Breast epithelium (tissue), 4 donors: ENCODE measurements around the gene RBP3. TPM values are rescaled to one million over a fixed set of nuclear protein-coding genes. Genes with fewer than 3 reads are reported as not detected.
A peak's percentile ranks its signal among the peaks of the same experiment; 100 is the strongest.
"Not testable (repeated sequence)": the region's sequence is repeated elsewhere in the genome, so short reads cannot be mapped to it uniquely, and the experiment has no call there.

Source experiments
- DNase-seq, 2 donors: peaks; one replicate each; pipeline ENCODE4 v3.0.0-alpha.2; 2019; ENCODE audit warnings: low spot score in 2 of 2
- H3K27ac ChIP-seq, 2 donors: fragments of 200-600 bp; sonication (generic) in 1 of 2; one replicate each; pipeline ENCODE4 v1.5.1; 2016 to 2019; ENCODE audit warnings: mild to moderate bottlenecking in 1 of 2
- H3K27me3 ChIP-seq, 2 donors: fragments of 200-600 bp; sonication (generic) in 1 of 2; one replicate each; pipeline versions ENCODE4 v1.5.1 to v1.6.0; 2017 to 2019; ENCODE audit warnings: control low read depth in 1 of 2, mild to moderate bottlenecking in 1 of 2
- H3K36me3 ChIP-seq: fragments of 200-600 bp; one replicate; pipeline ENCODE4 v1.5.1; 2019
- H3K4me1 ChIP-seq, 2 donors: fragments of 200-600 bp; sonication (generic); one replicate each; pipeline ENCODE4 v1.5.1; 2016 to 2019; ENCODE audit warnings: control low read depth in 1 of 2
- H3K4me3 ChIP-seq, 3 donors: fragments of 200-600 bp; sonication (generic); 1 replicate in 2 of 3; 2 replicates in 1 of 3; pipeline ENCODE4 v1.5.1; 2016 to 2019; ENCODE audit warnings: mild to moderate bottlenecking in 3 of 3, moderate library complexity in 2 of 3
- H3K9me3 ChIP-seq, 2 donors: fragments of 200-600 bp; sonication (generic) in 1 of 2; one replicate each; pipeline ENCODE4 v1.5.1; 2016 to 2019; ENCODE audit warnings: control low read depth in 1 of 2
- CTCF ChIP-seq, 3 donors: fragments of 450-650 bp; IDR thresholded peaks; one replicate each; pipeline ENCODE4 v1.5.1; 2016 to 2017; ENCODE audit warnings: antibody characterized with exemption in 3 of 3, mild to moderate bottlenecking in 3 of 3, moderate library complexity in 3 of 3
- POLR2A ChIP-seq: fragments of 450-650 bp; IDR thresholded peaks from one replicate; pipeline ENCODE4 v1.6.1; 2016; ENCODE audit warnings: antibody characterized with exemption, mild to moderate bottlenecking, moderate library complexity
- POLR2AphosphoS5 ChIP-seq, 3 donors: sonication (generic); formaldehyde crosslinking; IDR thresholded peaks; one replicate each; pipeline ENCODE4 v1.6.1; 2017; ENCODE audit warnings: antibody characterized with exemption in 3 of 3
- intact Hi-C: fragments of 100-400 bp; cut with DNase I; formaldehyde crosslinking; loops from one replicate; pipeline ENCODE4 v1.15.1; 2023; ENCODE audit warnings: low total_unique reads
- total RNA-seq, 3 donors: library from RNA; depleted of rRNA; stranded (reverse); fragments of >200 nt; gene quantifications; one replicate each; pipeline ENCODE4 v1.1.0, GENCODE V29; 2016

RBP3 gene
- total RNA-seq, 3 donors from 2014 or later: not detected

GRCh38 chr10:47383261-47384147, 35.3 kb downstream of the RBP3 start:
- TF ChIP-seq POLR2AphosphoS5 (IDR thresholded peaks at IDR 0.05) (no peak), CTCF (IDR thresholded peaks at IDR 0.05) (no peak), POLR2A (no peak)
- H3K4me1 ChIP-seq: no peaks in the 10 kb centered on the region
- peak overlapping the region; percentile 66 to 87 (median 85) for H3K4me3 ChIP-seq
- DNase-seq: no peak
- no peaks in the 10 kb centered on the region for H3K9me3 ChIP-seq
- H3K36me3 ChIP-seq: no peaks in the 10 kb centered on the region
- peak overlapping the region; percentile 73 to 81 for H3K27ac ChIP-seq
- no peaks in the 10 kb centered on the region for H3K27me3 ChIP-seq
- intact Hi-C loops: no loop called here

GRCh38 chr10:47384148-47384921, 36.2 kb downstream of the RBP3 start, which contains the start of gene ZNF488:
ZNF488 (minus strand) TSS chr10:47384293; CDS start chr10:47368829, 15,464 bp downstream.
- TF ChIP-seq POLR2A (no peak), POLR2AphosphoS5 (IDR thresholded peaks at IDR 0.05) (no peak), CTCF (IDR thresholded peaks at IDR 0.05) (no peak)
- H3K36me3 ChIP-seq: no peaks in the 10 kb centered on the region
- H3K4me3 ChIP-seq: peak within 1 kb of the TSS; percentile 66 to 87 (median 85)
- no peaks in the 10 kb centered on the region for H3K27me3 ChIP-seq
- H3K27ac ChIP-seq: peak within 1 kb of the TSS; percentile 73 to 81
- H3K4me1 ChIP-seq: no peaks in the 10 kb centered on the region
- intact Hi-C loops: no loop called here
- DNase-seq: peak; percentile 69
- no peaks in the 10 kb centered on the region for H3K9me3 ChIP-seq

GRCh38 chr10:47386104-47386503, 37.9 kb downstream of the RBP3 start:
- H3K4me1 ChIP-seq, intact Hi-C loops, H3K27ac ChIP-seq, H3K4me3 ChIP-seq, H3K36me3 ChIP-seq, H3K27me3 ChIP-seq, DNase-seq, H3K9me3 ChIP-seq: not testable (repeated sequence)

GRCh38 chr10:47388879-47389278, 40.7 kb downstream of the RBP3 start:
- Histone ChIP-seq H3K9me3 (no peaks in the 10 kb centered on the region), H3K4me1 (no peaks in the 10 kb centered on the region), H3K36me3 (no peaks in the 10 kb centered on the region), H3K27ac (no peak overlapping the region), H3K27me3 (no peaks in the 10 kb centered on the region), H3K4me3 (no peak overlapping the region)
- TF ChIP-seq POLR2A: no peak
- TF ChIP-seq POLR2AphosphoS5 (IDR thresholded peaks at IDR 0.05): no peak
- no peak for TF ChIP-seq CTCF (IDR thresholded peaks at IDR 0.05)
- intact Hi-C loops: no loop called here
- DNase-seq: no peak

DNA sequence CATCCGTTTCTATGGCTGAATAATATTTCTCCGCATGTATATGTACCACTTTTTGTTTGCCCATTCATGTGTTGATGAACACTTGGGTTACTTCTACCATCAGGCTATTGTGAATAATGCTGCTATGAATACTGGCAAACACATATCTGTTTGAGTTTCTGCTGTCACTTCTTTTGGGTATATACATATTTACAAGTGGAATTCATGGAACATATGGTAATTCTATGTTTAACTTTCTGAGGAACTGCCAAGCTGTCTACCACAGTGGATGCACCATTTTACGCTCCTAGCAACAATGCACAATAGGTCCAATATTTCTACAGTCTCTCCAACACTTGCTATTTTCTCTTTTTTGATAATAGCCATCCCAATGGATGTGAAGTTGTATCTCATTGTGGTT, 41.5 kb downstream of the RBP3 start:
- Histone ChIP-seq H3K4me1 (no peaks in the 10 kb centered on the region), H3K27ac (no peak overlapping the region), H3K36me3 (no peaks in the 10 kb centered on the region), H3K4me3 (no peak overlapping the region), H3K9me3 (no peaks in the 10 kb centered on the region), H3K27me3 (no peaks in the 10 kb centered on the region)
- no peak for DNase-seq
- intact Hi-C loops: no loop called here
- TF ChIP-seq POLR2A: no peak
- no peak for TF ChIP-seq CTCF (IDR thresholded peaks at IDR 0.05)
- no peak for TF ChIP-seq POLR2AphosphoS5 (IDR thresholded peaks at IDR 0.05)
